HCT116 (cell line): Measurements from ENCODE around the gene ZNHIT6.

Source experiments
- ATF3 ChIP-seq: IDR thresholded peaks from 2 replicates; pipeline ENCODE4 v1.6.1; 2012
- CBX3 ChIP-seq: IDR thresholded peaks from 2 replicates; pipeline ENCODE4 v1.6.1; 2012; ENCODE audit warnings: low read depth
- CTCF ChIP-seq, 3 experiments: fragments of 200-600 bp in 1 of 3; sonication (generic) in 1 of 3; IDR thresholded peaks in 2 of 3; conservative IDR thresholded peaks in 1 of 3; 2 replicates each; pipeline ENCODE4 v1.5.1; 2012 to 2017; ENCODE audit warnings: low read depth in 2 of 3, low read length in 2 of 3, antibody characterized with exemption in 1 of 3, borderline replicate concordance in 1 of 3, control low read depth in 1 of 3, mild to moderate bottlenecking in 1 of 3, mixed read lengths in 1 of 3, mixed run types in 1 of 3, moderate library complexity in 1 of 3; ENCODE audit not compliant: insufficient read depth in 1 of 3
- EZH2 ChIP-seq: fragments of 200-600 bp; sonication (generic); IDR thresholded peaks from 2 replicates; pipeline ENCODE4 v1.6.1; 2017; ENCODE audit warnings: antibody characterized with exemption, mixed run types
- EZH2phosphoT487 ChIP-seq: fragments of 200-600 bp; IDR thresholded peaks from 2 replicates; pipeline ENCODE4 v1.6.1; 2018; ENCODE audit warnings: antibody characterized with exemption, borderline replicate concordance
- FOSL1 ChIP-seq: IDR thresholded peaks from 2 replicates; pipeline ENCODE4 v1.6.1; 2012; ENCODE audit warnings: low read depth
- POLR2A ChIP-seq: IDR thresholded peaks from 2 replicates; pipeline ENCODE4 v1.7.0; 2011; ENCODE audit warnings: borderline replicate concordance; ENCODE audit not compliant: insufficient read depth, insufficient read length; ENCODE audit errors: extremely low read depth
- POLR2AphosphoS5 ChIP-seq: IDR thresholded peaks from 2 replicates; pipeline ENCODE4 v1.6.1; 2011; ENCODE audit warnings: mild to moderate bottlenecking, low read depth, low read length, moderate library complexity
- RAD21 ChIP-seq: IDR thresholded peaks from 2 replicates; pipeline ENCODE4 v1.6.1; 2012; ENCODE audit warnings: low read depth, mild to moderate bottlenecking
- SIN3A ChIP-seq: IDR thresholded peaks from 2 replicates; pipeline ENCODE4 v1.6.1; 2012; ENCODE audit warnings: low read depth
- TCF7L2 ChIP-seq: IDR thresholded peaks from 2 replicates; pipeline ENCODE4 v1.7.0; 2011; ENCODE audit warnings: borderline replicate concordance, inconsistent platforms; ENCODE audit not compliant: insufficient read depth, insufficient read length; ENCODE audit errors: extremely low read depth
- YY1 ChIP-seq: IDR thresholded peaks from 2 replicates; pipeline ENCODE4 v1.6.1; 2011; ENCODE audit warnings: low read length, low read depth, moderate library complexity, mild to moderate bottlenecking; ENCODE audit not compliant: insufficient replicate concordance; ENCODE audit errors: extremely low read depth
- TF ChIP-seq, protein P1 (sequence below): IDR thresholded peaks from 2 replicates; pipeline ENCODE4 v1.6.1; 2012
- TF ChIP-seq, protein P2 (sequence below): IDR thresholded peaks from 2 replicates; pipeline ENCODE4 v1.6.1; 2012; ENCODE audit warnings: low read depth

- no peak for TF ChIP-seq CTCF (IDR thresholded peaks at IDR 0.05 in 2 of 3, conservative IDR thresholded peaks at IDR 0.05 in 1 of 3; ENCODE audit: borderline replicate concordance in 1 of 3, insufficient read depth in 1 of 3, low read depth in 2 of 3, low read length in 2 of 3)
- TF ChIP-seq EZH2phosphoT487: no peak
- TF ChIP-seq POLR2AphosphoS5: no peak
- no peak for TF ChIP-seq FOSL1
- TF ChIP-seq EZH2: no peak
- TF ChIP-seq SIN3A: no peak
- no peak for TF ChIP-seq YY1
- TF ChIP-seq, protein P1, sequence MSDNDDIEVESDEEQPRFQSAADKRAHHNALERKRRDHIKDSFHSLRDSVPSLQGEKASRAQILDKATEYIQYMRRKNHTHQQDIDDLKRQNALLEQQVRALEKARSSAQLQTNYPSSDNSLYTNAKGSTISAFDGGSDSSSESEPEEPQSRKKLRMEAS: no peak
- no peak for TF ChIP-seq POLR2A
- TF ChIP-seq TCF7L2: no peak
- TF ChIP-seq, protein P2, sequence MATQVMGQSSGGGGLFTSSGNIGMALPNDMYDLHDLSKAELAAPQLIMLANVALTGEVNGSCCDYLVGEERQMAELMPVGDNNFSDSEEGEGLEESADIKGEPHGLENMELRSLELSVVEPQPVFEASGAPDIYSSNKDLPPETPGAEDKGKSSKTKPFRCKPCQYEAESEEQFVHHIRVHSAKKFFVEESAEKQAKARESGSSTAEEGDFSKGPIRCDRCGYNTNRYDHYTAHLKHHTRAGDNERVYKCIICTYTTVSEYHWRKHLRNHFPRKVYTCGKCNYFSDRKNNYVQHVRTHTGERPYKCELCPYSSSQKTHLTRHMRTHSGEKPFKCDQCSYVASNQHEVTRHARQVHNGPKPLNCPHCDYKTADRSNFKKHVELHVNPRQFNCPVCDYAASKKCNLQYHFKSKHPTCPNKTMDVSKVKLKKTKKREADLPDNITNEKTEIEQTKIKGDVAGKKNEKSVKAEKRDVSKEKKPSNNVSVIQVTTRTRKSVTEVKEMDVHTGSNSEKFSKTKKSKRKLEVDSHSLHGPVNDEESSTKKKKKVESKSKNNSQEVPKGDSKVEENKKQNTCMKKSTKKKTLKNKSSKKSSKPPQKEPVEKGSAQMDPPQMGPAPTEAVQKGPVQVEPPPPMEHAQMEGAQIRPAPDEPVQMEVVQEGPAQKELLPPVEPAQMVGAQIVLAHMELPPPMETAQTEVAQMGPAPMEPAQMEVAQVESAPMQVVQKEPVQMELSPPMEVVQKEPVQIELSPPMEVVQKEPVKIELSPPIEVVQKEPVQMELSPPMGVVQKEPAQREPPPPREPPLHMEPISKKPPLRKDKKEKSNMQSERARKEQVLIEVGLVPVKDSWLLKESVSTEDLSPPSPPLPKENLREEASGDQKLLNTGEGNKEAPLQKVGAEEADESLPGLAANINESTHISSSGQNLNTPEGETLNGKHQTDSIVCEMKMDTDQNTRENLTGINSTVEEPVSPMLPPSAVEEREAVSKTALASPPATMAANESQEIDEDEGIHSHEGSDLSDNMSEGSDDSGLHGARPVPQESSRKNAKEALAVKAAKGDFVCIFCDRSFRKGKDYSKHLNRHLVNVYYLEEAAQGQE: no peak
- no peak for TF ChIP-seq ATF3
- no peak for TF ChIP-seq CBX3
- no peak for TF ChIP-seq RAD21
Measured at GRCh38 chr1:85718678-85719340, 10.6 kb upstream of the ZNHIT6 start.
